Measurements from ENCODE around the gene MVK. TPM values are rescaled to one million over a fixed set of nuclear protein-coding genes. Genes with fewer than 3 reads are reported as not detected.

MVK gene
- 55.2 TPM for total RNA-seq

- peak; percentile 98 for ATAC-seq
Observed at GRCh38 chr12:109573029-109573913, at the start of gene MVK, which contains the start of gene MMAB. TSS of gene MVK (plus strand) at chr12:109573794. CDS start at chr12:109574823, 1,029 bp downstream. TSS of gene MMAB (minus strand) at chr12:109573504. CDS start at chr12:109573480, 24 bp downstream.

GRCh38 chr12:109524466-109525278 lies 48.9 kb upstream of the MVK start:
- no peak for ATAC-seq

GRCh38 chr12:109525279-109525585 lies 48.4 kb upstream of the MVK start:
- ATAC-seq: no peak

GRCh38 chr12:109527489-109528123 lies 46.0 kb upstream of the MVK start:
- no peak for ATAC-seq

GRCh38 chr12:109529691-109530640 lies 43.6 kb upstream of the MVK start:
- no peak for ATAC-seq

GRCh38 chr12:109531411-109531810 lies 42.2 kb upstream of the MVK start:
- ATAC-seq: no peak

- peak; percentile 7 for ATAC-seq
Observed at GRCh38 chr12:109532721-109533486, 40.7 kb upstream of the MVK start.

- no peak for ATAC-seq
Observed at GRCh38 chr12:109533487-109533740, 40.2 kb upstream of the MVK start.

- no peak for ATAC-seq
Observed at GRCh38 chr12:109534456-109534855, 39.1 kb upstream of the MVK start.

GRCh38 chr12:109535231-109535862 lies 38.2 kb upstream of the MVK start:
- no peak for ATAC-seq

- ATAC-seq: no peak
Observed at GRCh38 chr12:109535863-109536250, 37.7 kb upstream of the MVK start.

- no peak for ATAC-seq
Observed at GRCh38 chr12:109537136-109537535, 36.5 kb upstream of the MVK start.

- no peak for ATAC-seq
Observed at GRCh38 chr12:109538191-109538863, 35.3 kb upstream of the MVK start.

- no peak for ATAC-seq
Observed at GRCh38 chr12:109539508-109539907, 34.1 kb upstream of the MVK start.

- no peak for ATAC-seq
Observed at GRCh38 chr12:109540526-109541412, 32.8 kb upstream of the MVK start.

GRCh38 chr12:109541413-109541726 lies 32.2 kb upstream of the MVK start:
- ATAC-seq: no peak

GRCh38 chr12:109542014-109542413 lies 31.6 kb upstream of the MVK start:
- peak; percentile 48 for ATAC-seq

- ATAC-seq: no peak
Observed at GRCh38 chr12:109542876-109543275, 30.7 kb upstream of the MVK start.

- ATAC-seq: peak; percentile 41
Observed at GRCh38 chr12:109544955-109545531, 28.6 kb upstream of the MVK start.
